Thyroid gland (tissue), 4 donors: ENCODE measurements around the gene CD9.

ENCODE experiments used
- POLR2A ChIP-seq, 2 donors: fragments of 450-650 bp; IDR thresholded peaks; one replicate each; pipeline ENCODE4 v1.6.1; 2017; ENCODE audit warnings: antibody characterized with exemption in 2 of 2, mild to moderate bottlenecking in 2 of 2, moderate library complexity in 1 of 2
- TF ChIP-seq, protein P1 (sequence below), 6 experiments: fragments of 200-600 bp in 3 of 6; fragments of 450-650 bp in 3 of 6; sonication (generic) in 3 of 6; IDR thresholded peaks; one replicate each; pipeline ENCODE4 v1.5.1; 2016 to 2019; ENCODE audit warnings: antibody characterized with exemption in 6 of 6, mild to moderate bottlenecking in 2 of 6, inconsistent platforms in 1 of 6, moderate library complexity in 1 of 6

- TF ChIP-seq, protein P1, sequence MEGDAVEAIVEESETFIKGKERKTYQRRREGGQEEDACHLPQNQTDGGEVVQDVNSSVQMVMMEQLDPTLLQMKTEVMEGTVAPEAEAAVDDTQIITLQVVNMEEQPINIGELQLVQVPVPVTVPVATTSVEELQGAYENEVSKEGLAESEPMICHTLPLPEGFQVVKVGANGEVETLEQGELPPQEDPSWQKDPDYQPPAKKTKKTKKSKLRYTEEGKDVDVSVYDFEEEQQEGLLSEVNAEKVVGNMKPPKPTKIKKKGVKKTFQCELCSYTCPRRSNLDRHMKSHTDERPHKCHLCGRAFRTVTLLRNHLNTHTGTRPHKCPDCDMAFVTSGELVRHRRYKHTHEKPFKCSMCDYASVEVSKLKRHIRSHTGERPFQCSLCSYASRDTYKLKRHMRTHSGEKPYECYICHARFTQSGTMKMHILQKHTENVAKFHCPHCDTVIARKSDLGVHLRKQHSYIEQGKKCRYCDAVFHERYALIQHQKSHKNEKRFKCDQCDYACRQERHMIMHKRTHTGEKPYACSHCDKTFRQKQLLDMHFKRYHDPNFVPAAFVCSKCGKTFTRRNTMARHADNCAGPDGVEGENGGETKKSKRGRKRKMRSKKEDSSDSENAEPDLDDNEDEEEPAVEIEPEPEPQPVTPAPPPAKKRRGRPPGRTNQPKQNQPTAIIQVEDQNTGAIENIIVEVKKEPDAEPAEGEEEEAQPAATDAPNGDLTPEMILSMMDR (IDR thresholded peaks at IDR 0.05) = no peak
- TF ChIP-seq POLR2A (IDR thresholded peaks at IDR 0.05) = no peak
These were observed 79.4 kb downstream of the CD9 start for GRCh38 chr12:6279631-6280030.
